Measurements from ENCODE around the gene SMARCD1.
A peak's percentile ranks its signal among the peaks of the same experiment; 100 is the strongest.

Gene SMARCD1

DNA sequence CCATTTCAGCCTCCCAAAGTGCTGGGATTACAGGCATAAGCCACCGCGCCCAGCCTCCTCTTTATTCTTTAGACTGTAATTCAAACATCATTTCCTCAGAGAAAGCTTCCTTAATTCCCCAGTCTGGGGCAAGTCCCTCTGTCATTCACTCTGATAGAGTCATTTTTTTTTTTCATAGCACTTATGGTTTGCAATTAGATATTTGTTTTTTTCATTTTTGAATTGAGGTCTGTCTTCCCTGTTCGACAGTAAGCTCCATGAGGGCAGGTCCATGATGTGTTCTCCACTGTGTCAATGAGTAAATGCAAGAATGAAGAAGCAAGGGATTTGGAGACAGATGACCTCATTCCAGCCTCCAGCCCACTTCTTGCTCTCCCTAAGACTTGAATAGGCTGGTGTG lies 15.6 kb upstream of the SMARCD1 start:
- Histone ChIP-seq H3K36me3 (replicated peaks) (no peaks in the 10 kb centered on the region), H3K27me3 (replicated peaks) (no peaks in the 10 kb centered on the region), H3K4me3 (ENCODE audit: low read depth, low read length) (no peak overlapping the region), H3K27ac (no peak overlapping the region)
- in situ Hi-C loops (cut with HindIII; ENCODE audit: low pct_ligation_motif_present, low sequenced_read_pairs): loop anchor here (5.0 kb wide), 1 partner anchor 102 kb away; no protein-coding TSS in a partner anchor
- no peak for DNase-seq
- TF ChIP-seq, protein P1, sequence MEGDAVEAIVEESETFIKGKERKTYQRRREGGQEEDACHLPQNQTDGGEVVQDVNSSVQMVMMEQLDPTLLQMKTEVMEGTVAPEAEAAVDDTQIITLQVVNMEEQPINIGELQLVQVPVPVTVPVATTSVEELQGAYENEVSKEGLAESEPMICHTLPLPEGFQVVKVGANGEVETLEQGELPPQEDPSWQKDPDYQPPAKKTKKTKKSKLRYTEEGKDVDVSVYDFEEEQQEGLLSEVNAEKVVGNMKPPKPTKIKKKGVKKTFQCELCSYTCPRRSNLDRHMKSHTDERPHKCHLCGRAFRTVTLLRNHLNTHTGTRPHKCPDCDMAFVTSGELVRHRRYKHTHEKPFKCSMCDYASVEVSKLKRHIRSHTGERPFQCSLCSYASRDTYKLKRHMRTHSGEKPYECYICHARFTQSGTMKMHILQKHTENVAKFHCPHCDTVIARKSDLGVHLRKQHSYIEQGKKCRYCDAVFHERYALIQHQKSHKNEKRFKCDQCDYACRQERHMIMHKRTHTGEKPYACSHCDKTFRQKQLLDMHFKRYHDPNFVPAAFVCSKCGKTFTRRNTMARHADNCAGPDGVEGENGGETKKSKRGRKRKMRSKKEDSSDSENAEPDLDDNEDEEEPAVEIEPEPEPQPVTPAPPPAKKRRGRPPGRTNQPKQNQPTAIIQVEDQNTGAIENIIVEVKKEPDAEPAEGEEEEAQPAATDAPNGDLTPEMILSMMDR (IDR thresholded peaks at IDR 0.05; ENCODE audit: low read depth, low read length, missing control alignments): no peak

DNA sequence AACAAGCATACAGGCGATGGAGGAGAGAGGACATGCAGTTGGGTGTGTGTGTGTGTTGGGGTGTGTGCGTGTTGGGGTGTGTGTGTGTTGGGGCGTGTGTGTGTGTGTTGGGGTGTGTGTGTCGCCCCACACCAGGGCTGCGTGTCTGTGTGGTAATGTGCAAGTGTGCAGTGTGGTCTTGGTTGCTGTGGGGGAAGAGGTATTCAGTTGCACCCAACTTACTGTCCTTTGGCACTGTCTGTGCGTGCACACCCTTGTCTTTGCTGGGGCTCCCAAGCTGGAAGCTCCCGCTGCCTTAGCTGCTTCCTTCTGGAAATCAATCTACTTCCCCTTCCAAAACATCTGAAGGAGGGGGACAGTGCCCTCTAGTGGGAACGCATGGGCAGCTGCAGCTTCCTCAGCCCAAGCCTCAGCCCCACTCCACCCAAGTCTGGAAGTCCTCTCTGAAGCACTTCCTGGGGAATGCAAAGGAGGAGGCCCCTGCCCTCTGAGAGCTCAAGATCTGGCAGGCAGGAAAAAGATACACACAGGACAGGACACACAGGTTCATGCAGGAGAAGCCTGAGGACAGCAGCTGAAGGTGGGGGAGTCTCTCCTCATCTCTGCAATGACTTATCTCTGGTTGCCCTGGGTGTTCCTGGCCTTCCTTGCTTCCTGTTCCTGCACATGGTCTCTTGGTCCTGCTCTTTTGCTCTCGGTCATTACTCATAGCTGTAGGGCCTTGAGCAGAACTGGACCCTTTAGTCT lies 14.7 kb upstream of the SMARCD1 start:
- in situ Hi-C loops (cut with HindIII; ENCODE audit: low pct_ligation_motif_present, low sequenced_read_pairs): no loop called here
- TF ChIP-seq, protein P1 (IDR thresholded peaks at IDR 0.05; ENCODE audit: low read depth, low read length, missing control alignments): peak; percentile 97
- DNase-seq: peak; percentile 63
- no peaks in the 10 kb centered on the region for H3K36me3 ChIP-seq (replicated peaks)
- H3K27me3 ChIP-seq (replicated peaks): no peaks in the 10 kb centered on the region
- no peak overlapping the region for H3K27ac ChIP-seq
- no peak overlapping the region for H3K4me3 ChIP-seq (ENCODE audit: low read depth, low read length)

DNA sequence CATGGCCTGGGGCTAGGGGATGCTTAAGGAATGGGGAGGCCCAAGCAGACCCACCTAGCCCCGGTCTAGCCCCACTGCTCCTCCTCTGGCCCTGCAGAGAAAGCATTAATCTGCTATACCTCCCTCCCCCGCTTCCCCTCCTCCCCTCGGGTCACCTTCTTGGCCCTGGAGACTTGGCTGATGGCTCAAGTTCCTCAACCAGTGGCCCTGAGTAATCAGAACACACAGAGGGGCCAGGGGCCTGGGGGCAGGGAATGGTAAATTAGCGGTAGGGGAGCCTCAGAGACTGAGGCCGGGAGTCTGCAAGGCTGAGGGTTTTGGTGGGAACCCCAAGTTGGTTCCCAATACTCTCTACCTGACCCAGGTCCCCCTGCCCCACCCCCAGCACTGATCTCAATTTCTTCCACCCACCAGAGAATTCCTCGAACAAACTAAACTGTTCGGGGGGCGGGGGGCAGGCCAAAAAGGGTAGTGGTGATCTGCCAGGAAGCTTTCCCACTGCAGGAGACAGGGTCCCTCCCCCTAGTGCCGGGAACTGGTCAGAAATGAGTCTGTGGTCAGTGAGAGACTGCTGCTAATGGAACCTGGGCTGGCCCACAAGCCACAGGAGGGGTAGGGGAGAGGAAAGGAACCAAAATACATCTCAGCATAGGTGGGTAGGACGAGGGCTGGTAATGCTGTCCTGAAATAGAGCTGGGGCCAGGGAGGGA lies 12.8 kb upstream of the SMARCD1 start:
- TF ChIP-seq, protein P1 (IDR thresholded peaks at IDR 0.05; ENCODE audit: low read depth, low read length, missing control alignments): no peak
- in situ Hi-C loops (cut with HindIII; ENCODE audit: low pct_ligation_motif_present, low sequenced_read_pairs): no loop called here
- Histone ChIP-seq H3K27me3 (replicated peaks) (no peaks in the 10 kb centered on the region), H3K4me3 (ENCODE audit: low read depth, low read length) (no peak overlapping the region), H3K27ac (no peak overlapping the region), H3K36me3 (replicated peaks) (no peaks in the 10 kb centered on the region)
- DNase-seq: no peak

DNA sequence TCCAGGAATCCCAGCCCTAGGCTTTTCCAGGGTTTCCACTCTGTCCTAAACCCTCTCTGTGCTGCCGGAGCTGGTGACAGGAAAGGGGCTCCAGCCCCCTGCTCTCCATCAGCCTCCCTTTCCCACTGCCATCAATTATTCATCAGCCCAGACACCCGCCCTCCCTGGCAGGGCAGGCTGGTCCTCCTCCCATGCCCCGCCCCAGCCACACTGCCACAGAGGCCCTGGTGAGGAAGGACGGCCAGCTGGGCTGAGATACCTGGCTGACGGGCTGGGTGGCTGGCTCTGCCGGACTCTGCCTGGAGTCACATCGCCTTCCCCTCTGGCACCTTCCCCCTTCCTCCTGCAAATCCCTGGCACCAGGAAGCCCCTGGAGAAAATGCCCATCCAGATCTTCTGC lies 11.9 kb upstream of the SMARCD1 start:
- H3K27me3 ChIP-seq (replicated peaks): no peaks in the 10 kb centered on the region
- DNase-seq: no peak
- H3K27ac ChIP-seq: no peak overlapping the region
- no peaks in the 10 kb centered on the region for H3K36me3 ChIP-seq (replicated peaks)
- in situ Hi-C loops (cut with HindIII; ENCODE audit: low pct_ligation_motif_present, low sequenced_read_pairs): no loop called here
- TF ChIP-seq, protein P1 (IDR thresholded peaks at IDR 0.05; ENCODE audit: low read depth, low read length, missing control alignments): no peak
- no peak overlapping the region for H3K4me3 ChIP-seq (ENCODE audit: low read depth, low read length)

DNA sequence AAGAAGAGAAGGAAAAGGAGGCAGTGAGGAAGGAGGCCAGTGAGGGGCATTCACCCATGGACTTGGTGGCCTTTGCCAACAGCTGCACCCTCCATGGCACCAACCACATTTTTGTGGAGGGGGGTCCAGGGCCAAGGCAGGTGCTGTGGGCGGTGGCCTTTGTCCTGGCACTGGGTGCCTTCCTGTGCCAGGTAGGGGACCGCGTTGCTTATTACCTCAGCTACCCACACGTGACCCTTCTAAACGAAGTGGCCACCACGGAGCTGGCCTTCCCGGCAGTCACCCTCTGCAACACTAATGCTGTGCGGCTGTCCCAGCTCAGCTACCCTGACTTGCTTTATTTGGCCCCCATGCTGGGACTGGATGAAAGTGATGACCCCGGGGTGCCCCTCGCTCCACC lies 11.4 kb upstream of the SMARCD1 start:
- no peak for DNase-seq
- no peak overlapping the region for H3K27ac ChIP-seq
- no peaks in the 10 kb centered on the region for H3K36me3 ChIP-seq (replicated peaks)
- H3K27me3 ChIP-seq (replicated peaks): no peaks in the 10 kb centered on the region
- in situ Hi-C loops (cut with HindIII; ENCODE audit: low pct_ligation_motif_present, low sequenced_read_pairs): no loop called here
- H3K4me3 ChIP-seq (ENCODE audit: low read depth, low read length): no peak overlapping the region
- TF ChIP-seq, protein P1 (IDR thresholded peaks at IDR 0.05; ENCODE audit: low read depth, low read length, missing control alignments): no peak

Data from brain microvascular endothelial cell (primary cell).